ENCODE results near the gene SLC15A5.

SLC15A5 gene

GRCh38 chr12:16187660-16188059 is 89.8 kb downstream of the SLC15A5 start:
- Histone ChIP-seq H3K79me2 (ENCODE audit: low read length) (no peaks in the 10 kb centered on the region), H3K9me3 (replicated peaks; ENCODE audit: insufficient read depth, low read length) (no peaks in the 10 kb centered on the region), H3K27ac (ENCODE audit: low read length) (no peak overlapping the region), H3F3A (ENCODE audit: insufficient read depth, low read length) (no peaks in the 10 kb centered on the region), H3K4me1 (ENCODE audit: low read length) (peaks cover 12% of the 10 kb centered on the region; the same call in 1 of the 2 replicates), H3K4me2 (ENCODE audit: low read depth, low read length) (no peak overlapping the region), H3K9me2 (replicated peaks; ENCODE audit: insufficient read depth, low read length) (no peaks in the 10 kb centered on the region), H3K27me3 (replicated peaks; ENCODE audit: insufficient read depth, low read length) (no peaks in the 10 kb centered on the region), H3K36me3 (replicated peaks; ENCODE audit: insufficient read depth, low read length) (no peaks in the 10 kb centered on the region), H3K9ac (ENCODE audit: low read length) (no peak overlapping the region), H3K4me3 (ENCODE audit: low read length) (no peak overlapping the region), H4K20me1 (ENCODE audit: insufficient read depth, low read length) (no peaks in the 10 kb centered on the region), H2AFZ (ENCODE audit: low read length) (no peak overlapping the region)
- TF ChIP-seq EZH2 (optimal IDR thresholded peaks at IDR 0.05; ENCODE audit: low read depth, low read length) = no peak
- TF ChIP-seq EZH2phosphoT487 (IDR thresholded peaks at IDR 0.05; ENCODE audit: low read length) = no peak
- no peak for TF ChIP-seq CTCF (IDR thresholded peaks at IDR 0.05; ENCODE audit: low read length)
- DNase-seq = no peak

GRCh38 chr12:16184681-16185080 is 92.8 kb downstream of the SLC15A5 start:
- H4K20me1 ChIP-seq (ENCODE audit: insufficient read depth, low read length) = no peaks in the 10 kb centered on the region
- DNase-seq = no peak
- no peaks in the 10 kb centered on the region for H3K4me1 ChIP-seq (ENCODE audit: low read length)
- H3K9me3 ChIP-seq (replicated peaks; ENCODE audit: insufficient read depth, low read length) = no peaks in the 10 kb centered on the region
- no peak overlapping the region for H2AFZ ChIP-seq (ENCODE audit: low read length)
- no peaks in the 10 kb centered on the region for H3K36me3 ChIP-seq (replicated peaks; ENCODE audit: insufficient read depth, low read length)
- TF ChIP-seq EZH2 (optimal IDR thresholded peaks at IDR 0.05; ENCODE audit: low read depth, low read length) (no peak), CTCF (IDR thresholded peaks at IDR 0.05; ENCODE audit: low read length) (no peak), EZH2phosphoT487 (IDR thresholded peaks at IDR 0.05; ENCODE audit: low read length) (no peak)
- H3K79me2 ChIP-seq (ENCODE audit: low read length) = no peaks in the 10 kb centered on the region
- no peaks in the 10 kb centered on the region for H3K9me2 ChIP-seq (replicated peaks; ENCODE audit: insufficient read depth, low read length)
- no peak overlapping the region for H3K9ac ChIP-seq (ENCODE audit: low read length)
- no peak overlapping the region for H3K4me3 ChIP-seq (ENCODE audit: low read length)
- H3K27me3 ChIP-seq (replicated peaks; ENCODE audit: insufficient read depth, low read length) = no peaks in the 10 kb centered on the region
- no peaks in the 10 kb centered on the region for H3F3A ChIP-seq (ENCODE audit: insufficient read depth, low read length)
- no peak overlapping the region for H3K4me2 ChIP-seq (ENCODE audit: low read depth, low read length)
- H3K27ac ChIP-seq (ENCODE audit: low read length) = no peak overlapping the region

DNA sequence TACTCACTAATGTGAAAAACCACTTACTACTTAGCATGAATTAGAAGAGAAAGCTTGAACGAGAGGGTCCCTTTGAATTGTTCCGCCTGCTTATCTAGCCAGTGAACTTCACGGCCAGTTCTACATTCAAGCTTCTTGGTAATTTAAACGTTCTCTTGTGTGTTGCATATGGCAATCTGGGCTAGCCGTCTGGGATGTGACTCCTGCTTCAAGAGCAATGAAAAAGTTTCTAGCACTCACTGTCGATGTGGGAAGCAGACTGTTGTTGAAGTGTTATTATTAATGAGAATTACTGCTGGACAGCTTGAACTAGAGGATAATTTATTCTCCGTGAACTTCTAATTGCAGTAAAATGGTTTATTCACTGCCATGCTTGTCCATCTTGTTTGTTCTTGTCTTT is 93.9 kb downstream of the SLC15A5 start:
- H3K4me1 ChIP-seq (ENCODE audit: low read length) = no peaks in the 10 kb centered on the region
- no peaks in the 10 kb centered on the region for H3K9me2 ChIP-seq (replicated peaks; ENCODE audit: insufficient read depth, low read length)
- TF ChIP-seq EZH2 (optimal IDR thresholded peaks at IDR 0.05; ENCODE audit: low read depth, low read length) (no peak), CTCF (IDR thresholded peaks at IDR 0.05; ENCODE audit: low read length) (no peak), EZH2phosphoT487 (IDR thresholded peaks at IDR 0.05; ENCODE audit: low read length) (no peak)
- no peak overlapping the region for H3K4me3 ChIP-seq (ENCODE audit: low read length)
- no peaks in the 10 kb centered on the region for H3K9me3 ChIP-seq (replicated peaks; ENCODE audit: insufficient read depth, low read length)
- no peak overlapping the region for H3K4me2 ChIP-seq (ENCODE audit: low read depth, low read length)
- H4K20me1 ChIP-seq (ENCODE audit: insufficient read depth, low read length) = no peaks in the 10 kb centered on the region
- no peak overlapping the region for H3K9ac ChIP-seq (ENCODE audit: low read length)
- no peaks in the 10 kb centered on the region for H3K36me3 ChIP-seq (replicated peaks; ENCODE audit: insufficient read depth, low read length)
- H3F3A ChIP-seq (ENCODE audit: insufficient read depth, low read length) = no peaks in the 10 kb centered on the region
- H3K79me2 ChIP-seq (ENCODE audit: low read length) = no peaks in the 10 kb centered on the region
- DNase-seq = no peak
- H3K27me3 ChIP-seq (replicated peaks; ENCODE audit: insufficient read depth, low read length) = no peaks in the 10 kb centered on the region
- H3K27ac ChIP-seq (ENCODE audit: low read length) = no peak overlapping the region
- no peak overlapping the region for H2AFZ ChIP-seq (ENCODE audit: low read length)

Measured in MM.1S (cell line).